A172 (cell line): Measurements from ENCODE around the gene GMPPB. TPM values are rescaled to one million over a fixed set of nuclear protein-coding genes. Genes with fewer than 3 reads are reported as not detected.
A peak's percentile ranks its signal among the peaks of the same experiment; 100 is the strongest.
"Not testable (repeated sequence)": the region's sequence is repeated elsewhere in the genome, so short reads cannot be mapped to it uniquely, and the experiment has no call there.

Experiments
- DNase-seq: peaks from one replicate; pipeline ENCODE4 v3.0.0-alpha.2; 2015; ENCODE audit warnings: low spot score
- total RNA-seq: library from RNA; depleted of rRNA; stranded (reverse); fragments of >200 nt; shearing (Covaris generic); gene quantifications from 2 replicates; pipeline ENCODE4 v1.2.3, GENCODE V29; 2014; rRNA removed

Gene GMPPB
- 25.6 and 27.3 TPM in 2 replicates for total RNA-seq

DNA sequence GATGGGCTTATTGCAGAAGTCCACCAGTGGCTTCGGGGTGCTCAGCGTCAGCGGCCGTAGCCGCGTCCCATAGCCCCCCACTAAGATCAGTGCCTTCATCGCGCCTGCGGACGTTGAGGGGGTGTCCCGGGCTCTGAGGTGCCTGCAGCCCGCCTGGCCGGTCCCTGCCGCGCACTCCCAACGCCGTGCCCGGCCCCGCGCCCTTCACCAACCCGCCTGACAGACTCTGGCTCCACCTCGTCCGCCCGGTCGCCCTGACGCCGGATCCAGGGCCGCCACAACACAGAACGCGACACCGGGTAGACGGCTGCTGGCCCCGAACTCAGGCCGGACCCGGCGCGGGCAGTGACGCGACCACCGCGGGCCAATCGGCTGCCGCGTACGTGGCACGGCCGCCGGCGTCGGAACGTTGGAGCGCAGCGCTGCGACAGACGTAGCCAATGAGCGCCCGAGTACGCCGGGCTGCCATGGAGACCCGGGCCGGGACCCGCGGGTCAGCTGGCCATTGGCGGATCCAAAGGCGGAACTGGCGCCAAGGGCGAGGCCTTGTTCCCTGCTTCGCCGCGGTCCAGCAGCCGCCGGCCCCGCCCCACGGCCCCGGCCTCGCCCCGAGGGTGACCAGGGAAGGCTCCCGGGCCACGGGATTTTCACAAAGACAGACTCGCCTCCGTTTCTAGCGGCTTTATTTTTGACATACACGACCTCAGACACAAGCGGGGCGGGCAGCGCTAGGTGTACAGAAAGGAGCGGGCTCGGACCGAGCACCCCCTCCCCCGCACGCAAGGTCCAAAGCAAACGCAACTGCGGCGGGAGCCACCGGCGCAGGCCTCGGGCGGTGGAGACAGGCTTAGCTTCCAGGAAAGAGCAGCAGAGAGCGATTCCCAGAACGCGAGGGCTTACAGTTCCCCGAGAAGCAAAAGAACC is at the start of gene GMPPB:
Gene GMPPB (minus strand): TSS at position 324 of the 924 bp plus-strand sequence. CDS start 225 bp downstream, at position 99.
- peak; percentile 92 for DNase-seq

DNA sequence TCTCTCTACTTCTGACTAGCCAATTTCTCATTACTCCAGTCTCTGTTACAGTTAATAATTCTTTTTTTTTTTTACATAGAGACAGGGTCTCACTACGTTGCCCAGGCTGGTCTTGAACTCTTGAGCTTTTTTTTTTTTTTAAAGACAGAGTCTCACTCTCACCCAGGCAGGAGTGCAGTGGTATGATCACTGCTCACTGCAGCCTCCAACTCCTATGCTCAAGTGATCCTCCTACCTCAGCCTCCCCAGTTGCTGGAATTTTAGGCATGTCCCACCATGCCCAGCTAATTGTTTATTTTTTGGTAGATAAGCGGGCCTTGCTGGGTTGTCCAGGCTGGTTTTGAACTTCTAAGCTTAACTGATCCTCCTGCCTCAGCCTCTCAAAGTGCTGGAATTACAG is 49.0 kb upstream of the GMPPB start:
- no peak for DNase-seq

DNA sequence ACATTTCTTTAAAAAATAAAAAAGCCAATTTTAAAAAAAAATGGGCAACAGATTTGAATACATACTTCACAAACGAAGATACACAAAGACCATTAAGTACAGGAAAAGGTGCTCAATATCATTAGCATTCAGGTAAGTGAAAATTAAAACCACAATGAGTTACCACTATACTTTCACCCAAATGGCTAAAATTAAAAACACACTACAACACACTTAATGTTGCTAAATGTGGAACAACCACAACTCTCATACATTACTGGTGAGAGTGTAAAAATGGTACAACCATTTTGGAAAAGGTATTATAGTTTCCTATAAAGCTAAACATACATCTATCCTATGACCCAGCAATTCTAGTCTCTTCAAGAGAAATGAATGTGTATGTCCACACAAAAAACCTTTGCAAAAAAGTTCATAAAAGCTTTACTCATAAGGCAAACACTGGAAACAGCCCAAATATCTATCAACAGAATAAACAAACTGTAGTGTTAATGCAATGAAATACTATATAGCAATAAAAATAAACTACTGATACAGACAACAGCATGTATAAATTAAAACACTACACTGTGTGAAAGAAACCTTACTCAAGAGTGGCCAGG is 47.7 kb upstream of the GMPPB start:
- DNase-seq = no peak

DNA sequence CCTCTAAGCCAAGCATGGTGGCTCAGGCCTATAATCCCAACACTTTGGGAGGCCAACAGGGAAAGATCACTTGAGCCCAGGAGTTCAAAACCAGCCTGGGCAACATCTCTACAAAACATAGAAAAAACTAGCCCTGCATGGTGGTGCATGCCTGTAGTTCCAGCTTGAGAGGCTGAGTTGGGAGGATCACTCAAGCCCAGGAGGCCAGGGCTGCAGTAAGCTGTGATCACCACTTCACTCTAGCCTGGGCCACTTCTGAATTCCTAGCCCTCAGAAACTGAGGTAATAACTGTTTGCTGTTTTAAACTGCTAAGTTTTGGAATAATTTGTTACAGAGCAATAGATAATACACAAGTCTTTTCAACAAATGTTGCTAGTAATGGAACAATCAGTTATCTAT is 46.2 kb upstream of the GMPPB start:
- no peak for DNase-seq

DNA sequence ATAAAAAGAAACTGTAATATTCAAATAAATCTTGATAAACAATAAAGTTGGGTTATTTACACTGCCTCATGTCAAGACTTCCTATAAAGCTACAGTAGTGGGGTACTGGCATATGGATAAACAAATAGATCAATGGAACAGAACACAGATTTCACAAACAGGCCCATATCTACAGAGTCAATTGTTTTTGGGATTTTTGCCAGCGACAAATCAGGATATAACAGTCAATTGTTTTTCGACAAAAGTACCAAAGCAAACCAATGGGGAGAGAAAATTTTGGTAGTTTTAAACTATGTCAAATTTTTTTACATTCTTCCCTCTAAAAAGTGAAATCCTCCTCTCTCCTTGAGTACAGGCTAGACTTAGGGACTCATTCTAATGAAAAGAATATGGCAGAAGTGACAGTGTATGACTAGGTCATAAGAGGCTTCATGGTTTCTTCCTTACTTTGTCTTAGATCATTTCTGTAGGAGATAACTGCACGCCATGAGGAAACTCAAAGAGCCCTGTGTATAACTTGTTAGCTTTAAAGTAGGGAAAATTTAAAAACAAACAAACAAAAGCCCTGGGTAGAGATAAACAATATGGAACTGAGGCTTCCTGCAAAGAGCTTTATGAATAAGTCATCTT is 45.6 kb upstream of the GMPPB start:
- DNase-seq = no peak

DNA sequence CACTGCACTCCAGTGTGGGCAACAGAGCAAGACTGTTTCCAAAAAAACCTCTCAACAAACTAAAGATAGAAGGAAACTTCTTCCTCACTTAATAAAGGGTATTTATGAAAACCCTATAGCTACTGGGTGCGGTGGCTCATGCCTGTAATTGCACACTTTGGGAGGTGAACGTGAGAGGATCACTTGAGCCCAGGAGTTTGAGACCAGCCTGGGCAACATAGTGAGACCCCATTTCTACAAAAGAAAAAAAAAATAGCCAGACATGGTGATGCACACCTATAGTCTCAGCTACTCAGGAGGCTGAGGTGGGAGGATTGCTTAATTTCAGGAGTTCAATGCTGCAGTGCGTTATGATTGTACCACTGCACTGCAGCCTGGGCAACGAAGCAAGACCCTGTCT is 40.2 kb upstream of the GMPPB start:
- no peak for DNase-seq

DNA sequence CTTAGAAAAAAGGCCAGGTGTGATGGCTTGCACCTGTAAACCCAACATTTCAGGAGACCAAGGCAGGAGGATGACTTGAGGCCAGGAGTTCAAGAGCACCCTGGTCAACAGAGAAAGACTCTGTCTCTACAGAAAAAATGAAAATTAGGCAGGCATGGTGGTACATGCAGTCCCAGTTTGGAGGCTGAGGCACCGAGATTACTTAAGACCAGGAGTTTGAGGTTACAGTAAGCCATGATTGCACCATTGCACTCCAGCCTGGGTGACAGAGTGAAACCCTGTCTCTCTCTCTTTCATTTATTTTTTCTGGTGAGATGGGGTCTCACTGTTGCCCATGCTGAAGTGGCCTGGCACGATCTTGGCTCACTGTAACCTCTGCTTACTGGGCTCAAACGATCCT is 37.9 kb upstream of the GMPPB start:
- no peak for DNase-seq

DNA sequence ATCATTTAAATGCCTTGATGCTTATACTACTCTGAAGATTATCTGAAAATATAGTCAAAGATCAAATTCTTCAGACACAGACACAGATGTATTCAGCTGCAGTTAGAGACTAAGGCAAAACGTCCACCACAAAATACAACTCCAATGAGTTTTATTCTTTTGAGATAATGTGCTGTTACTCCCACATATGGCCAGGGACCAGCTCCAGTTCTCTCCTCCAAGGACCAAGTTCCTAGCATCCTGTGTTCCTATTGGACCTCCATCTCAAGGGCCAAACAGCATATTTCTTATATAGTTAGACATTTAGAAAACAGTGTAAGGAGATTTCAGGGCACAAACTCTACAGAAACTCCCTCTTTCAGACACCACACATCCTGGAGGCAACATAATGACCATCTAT is 35.5 kb upstream of the GMPPB start:
- no peak for DNase-seq

DNA sequence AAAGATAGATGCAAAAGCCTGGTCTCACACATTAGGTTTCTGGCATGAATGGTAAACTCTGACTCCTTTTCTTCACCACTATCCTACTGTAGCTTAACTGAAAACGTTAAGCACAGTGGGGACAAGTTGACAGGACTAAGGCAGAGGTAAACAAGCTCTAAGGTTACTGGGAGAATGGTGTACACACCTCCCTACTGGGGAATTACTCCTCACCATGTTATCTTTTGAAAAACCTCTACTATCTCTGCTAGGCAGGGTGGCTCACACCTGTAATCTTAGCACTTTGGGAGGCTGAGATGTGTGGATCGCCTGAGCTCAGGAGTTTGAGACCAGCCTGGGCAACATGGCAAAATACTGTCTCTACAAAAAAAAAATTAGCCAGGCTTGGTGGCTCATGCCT is 33.4 kb upstream of the GMPPB start:
- DNase-seq = no peak

DNA sequence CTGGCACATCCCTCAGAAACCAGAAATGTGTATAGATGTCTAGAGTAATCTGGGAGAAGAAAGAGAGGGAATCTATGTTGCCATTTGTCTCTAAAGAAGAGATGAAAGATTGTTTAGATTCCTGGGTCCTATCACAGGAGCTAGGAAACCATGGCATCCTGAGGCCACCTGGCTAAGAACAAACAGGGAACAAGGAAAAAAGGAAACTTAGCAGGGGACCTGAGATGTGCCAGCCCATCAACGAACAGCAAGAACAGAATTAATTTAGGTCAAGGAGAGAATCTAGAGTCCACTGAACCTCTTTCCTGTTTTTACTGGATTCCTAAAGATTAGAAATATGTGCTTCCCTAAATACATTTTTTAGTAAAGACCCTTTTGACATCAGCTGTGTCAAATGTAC is 32.3 kb upstream of the GMPPB start:
- DNase-seq = no peak

DNA sequence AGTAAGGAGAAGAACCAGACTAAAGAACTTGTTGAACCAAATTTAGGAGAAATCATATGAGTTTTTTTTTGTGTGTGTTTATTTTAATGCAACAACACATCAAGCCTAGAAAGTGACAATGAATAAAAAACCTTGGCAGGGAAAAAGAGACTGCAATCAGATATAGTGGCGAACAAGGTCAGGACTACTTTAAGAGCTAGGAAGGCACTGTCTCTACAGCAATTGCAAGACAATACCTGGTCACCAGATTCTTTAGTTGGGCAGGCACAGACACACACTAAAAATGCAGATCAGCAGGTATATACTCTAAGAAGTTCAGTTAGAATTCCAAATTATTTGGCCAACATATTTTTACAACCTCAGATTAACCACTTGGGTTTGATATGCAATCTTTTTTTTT is 30.8 kb upstream of the GMPPB start:
- no peak for DNase-seq

DNA sequence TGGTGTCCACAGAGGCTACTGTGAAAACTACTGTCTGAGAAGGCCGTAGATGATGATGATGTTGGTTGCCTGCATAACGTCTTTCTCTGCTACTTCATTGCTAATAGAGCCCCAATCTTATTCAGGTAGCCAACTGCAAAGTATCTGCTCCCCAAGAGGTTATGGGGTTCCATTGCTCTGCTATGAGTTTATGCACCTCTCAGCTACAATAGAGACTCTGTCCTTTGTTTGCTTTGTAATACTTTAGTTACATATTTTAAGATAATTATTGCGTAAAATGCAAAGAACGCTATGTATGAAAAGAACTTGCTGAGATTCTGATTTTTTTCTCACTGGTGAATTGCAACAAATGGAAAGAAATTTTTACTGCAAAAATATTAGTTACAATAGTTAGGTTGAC is 27.8 kb upstream of the GMPPB start:
- no peak for DNase-seq

DNA sequence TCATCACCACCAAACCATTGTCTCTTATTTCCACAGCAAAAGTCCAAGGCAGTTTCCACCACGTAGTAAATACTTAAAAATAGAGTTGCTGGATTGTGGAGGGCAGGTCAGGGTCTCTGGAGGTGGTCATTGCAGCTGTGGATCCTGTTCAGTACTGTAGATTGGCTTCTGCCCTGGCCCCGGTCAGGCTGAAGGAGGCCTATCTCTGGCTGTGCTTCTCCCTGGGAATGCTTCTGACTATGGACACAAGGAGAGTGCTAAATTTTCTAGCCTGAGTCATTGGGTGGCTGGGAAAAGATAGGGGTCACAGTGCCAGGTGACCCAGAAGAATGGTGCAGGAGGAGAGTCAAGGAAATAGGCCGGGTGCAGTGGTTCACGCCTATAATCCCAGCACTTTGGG is 26.3 kb upstream of the GMPPB start:
- no peak for DNase-seq

DNA sequence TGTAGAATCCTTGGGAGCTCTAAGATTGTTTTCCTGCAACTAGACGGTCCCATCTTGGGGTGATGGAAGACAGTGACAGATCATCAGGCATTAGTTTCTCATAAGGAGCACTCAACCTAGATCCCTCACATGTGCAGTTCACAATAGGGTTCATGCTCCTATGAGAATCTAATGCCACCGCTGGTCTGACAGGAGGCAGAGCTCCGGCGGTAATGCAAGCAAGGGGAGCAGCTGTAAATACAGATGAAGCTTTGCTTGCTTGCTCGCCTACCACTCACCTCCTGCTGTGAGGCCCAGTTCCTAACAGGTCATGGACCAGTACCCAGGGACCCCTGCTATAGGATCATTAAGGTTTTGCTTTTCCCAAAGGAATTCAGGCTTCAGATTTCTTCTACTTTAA is 25.1 kb upstream of the GMPPB start:
- not testable (repeated sequence) for DNase-seq

DNA sequence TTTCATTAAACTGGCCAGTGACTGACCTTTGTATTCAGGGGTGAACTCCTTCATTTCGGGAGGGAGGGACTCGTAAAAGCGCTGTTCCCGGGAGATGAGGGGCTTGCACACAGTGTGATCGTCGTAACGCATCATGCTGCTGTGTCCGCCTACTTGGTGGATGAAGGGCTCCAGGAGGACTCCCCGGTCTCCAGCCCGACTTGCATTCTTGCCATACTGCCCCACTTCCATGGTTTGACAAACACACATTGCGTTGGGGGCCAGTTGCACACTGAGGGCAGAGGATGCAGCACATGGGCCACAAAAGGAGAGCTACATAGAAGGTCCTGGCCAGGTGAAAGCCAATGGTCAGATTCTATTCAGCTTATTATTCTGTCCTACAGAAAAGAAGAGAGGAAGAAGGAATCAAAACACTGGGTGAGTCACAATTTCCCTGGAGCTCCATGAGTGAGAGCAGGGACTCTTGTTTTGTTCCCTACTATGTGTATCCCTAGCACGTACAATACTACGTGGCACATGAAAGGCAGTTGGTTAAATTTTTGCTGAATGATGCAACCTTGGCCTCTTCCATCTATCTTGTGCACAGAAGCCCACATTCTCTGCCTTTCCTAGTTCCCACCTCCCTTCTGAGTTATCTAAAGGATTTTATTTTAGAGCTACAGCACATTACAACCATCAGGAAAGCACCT is 24.2 kb upstream of the GMPPB start:
- peak; percentile 45 for DNase-seq

DNA sequence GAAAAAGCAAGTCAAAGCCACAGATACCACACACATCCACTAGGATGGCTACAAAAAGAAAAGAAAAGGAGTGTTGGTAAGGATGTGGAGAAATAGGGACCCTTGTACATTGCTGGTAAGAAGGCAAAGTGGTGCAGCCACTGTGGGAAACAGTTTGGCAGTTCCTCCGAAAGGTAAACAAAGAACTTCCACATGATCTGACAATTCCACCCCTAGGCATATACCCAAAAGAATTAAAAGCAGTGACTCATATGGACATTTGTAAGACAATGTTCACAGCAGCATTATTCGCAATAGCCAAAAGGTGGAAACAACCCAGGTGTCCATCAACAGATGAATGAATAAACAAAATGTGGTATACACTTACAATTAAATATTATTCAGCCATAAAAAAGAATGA is 22.2 kb upstream of the GMPPB start:
- DNase-seq = peak; percentile 65

DNA sequence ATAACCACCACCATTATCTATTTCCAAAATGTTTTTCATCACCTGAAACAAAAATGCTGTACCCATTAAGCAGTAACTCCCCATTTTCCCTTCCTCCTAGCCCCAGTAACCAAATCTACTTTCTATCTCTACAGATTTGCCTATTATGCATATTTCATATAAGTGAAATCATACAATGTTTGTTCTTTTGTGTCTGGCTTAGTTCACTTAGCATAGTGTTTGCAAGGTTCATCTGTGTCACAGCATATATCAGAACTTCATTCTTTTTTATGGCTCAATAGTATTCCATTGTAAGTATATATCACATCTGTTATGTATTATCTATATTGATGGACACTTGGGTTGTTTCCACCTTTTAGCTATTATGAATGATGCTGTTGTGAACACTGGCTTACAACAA is 16.7 kb upstream of the GMPPB start:
- no peak for DNase-seq

DNA sequence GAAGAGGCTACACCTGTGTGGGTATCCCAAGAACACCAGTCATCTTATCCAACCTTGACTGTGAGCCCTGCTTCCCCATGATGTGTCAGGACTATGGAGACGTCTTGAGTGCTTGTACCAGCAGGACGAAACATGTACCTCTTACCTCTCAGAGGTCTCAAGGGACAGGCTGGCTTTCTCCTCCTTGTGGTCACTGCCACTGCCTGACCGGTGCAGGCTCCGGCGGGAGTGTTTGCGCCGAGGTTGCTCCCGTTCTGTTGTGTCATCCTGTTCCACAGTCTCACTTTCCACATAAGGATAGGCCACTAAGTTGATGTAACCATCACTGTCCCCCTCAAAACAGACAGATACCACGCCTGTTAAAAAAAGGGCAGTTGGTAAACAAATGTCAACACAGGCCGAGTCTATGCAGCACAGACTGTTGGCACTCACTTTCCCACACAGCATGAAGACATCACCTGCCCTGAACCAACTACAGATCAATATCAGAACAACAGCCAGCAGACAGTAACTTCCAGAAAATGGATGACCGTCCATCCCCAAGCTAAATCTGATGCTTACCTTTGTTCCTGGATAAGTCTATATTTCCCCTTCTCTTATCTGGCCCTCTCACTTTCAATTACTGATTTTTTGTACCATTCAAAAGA is 14.4 kb upstream of the GMPPB start:
- no peak for DNase-seq

DNA sequence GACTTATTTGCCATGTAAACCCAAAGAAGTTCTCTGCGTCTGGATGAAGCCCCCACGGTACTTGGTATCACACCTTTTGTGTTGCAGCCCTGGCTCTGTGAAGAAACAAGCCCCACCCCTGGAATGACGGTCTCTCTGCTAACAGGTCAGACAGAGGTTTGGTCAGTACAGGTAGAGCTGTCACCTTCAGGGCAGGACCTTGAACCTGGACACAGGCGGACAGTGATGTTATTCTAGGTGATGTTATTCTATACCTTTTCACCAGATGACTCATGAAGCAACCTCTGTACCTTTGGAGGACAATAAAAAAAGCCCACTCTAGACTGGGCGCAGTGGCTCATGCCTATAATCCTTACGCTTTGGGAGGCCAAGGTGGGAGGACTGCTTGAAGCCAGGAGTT is 11.0 kb upstream of the GMPPB start:
- no peak for DNase-seq

DNA sequence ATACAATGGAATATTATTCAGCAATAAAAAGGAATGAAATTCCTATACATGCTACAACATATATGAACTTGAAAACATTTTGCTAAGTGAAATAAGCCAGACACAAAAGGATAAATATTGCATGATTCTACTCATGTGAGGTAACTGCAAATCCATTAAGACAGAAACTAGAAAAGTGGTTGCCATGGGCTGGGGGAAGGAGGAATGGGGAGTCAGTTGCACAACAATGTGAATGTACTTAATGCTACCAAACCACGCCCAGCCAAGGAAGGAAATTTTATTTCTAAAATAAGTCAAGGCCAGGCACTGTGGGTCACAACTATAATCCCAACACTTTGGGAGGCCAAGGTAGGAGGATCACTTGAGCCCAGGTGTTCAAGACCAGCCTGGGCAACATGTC is 9.8 kb upstream of the GMPPB start:
- DNase-seq = no peak

DNA sequence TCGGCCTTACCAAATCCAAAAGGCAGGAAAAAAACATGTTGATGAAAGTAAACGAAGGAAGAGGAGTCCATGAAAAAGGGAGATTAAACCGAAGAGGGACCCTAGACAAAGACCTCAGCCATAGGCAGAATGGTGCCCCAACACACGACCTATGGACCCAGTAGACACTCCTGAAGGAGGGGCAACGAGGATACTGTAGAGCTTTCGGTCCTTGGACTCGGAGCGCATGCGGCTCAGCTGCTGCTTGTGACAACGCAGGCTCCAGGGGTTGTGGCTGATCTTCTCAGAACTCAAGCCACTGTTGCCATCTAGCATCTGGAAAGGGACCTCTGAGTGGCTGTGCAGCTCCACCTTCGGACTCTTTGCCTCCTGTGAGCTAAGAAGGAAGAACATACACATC is 8.8 kb upstream of the GMPPB start:
- DNase-seq = no peak
